ENCODE measurements around the gene TPRG1. TPM values are rescaled to one million over a fixed set of nuclear protein-coding genes. Genes with fewer than 3 reads are reported as not detected.

Gene TPRG1
- total RNA-seq, 4 donors from 2014 or later, result 31.3 to 72.0 (median 47.0) TPM

DNA sequence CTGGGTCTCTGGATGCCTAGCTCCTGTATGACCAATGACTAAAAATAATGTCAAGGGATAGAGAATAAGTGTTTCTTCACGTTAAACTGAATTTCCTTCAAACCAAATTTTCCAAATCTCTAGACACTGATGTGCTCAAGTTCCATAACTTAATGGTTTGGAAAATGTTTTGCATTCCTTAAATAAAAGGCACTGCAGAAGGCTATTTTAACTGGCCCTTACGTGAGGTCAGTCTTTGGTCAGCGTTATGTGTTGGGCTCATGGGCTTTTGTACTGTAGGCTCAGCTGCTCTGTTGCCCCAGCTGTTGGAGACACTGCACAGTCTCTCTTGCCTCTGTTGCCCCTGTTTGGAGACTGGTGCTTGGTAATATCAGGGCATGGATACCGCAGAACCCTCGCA is 188.5 kb downstream of the TPRG1 start:
- TF ChIP-seq, protein P1, sequence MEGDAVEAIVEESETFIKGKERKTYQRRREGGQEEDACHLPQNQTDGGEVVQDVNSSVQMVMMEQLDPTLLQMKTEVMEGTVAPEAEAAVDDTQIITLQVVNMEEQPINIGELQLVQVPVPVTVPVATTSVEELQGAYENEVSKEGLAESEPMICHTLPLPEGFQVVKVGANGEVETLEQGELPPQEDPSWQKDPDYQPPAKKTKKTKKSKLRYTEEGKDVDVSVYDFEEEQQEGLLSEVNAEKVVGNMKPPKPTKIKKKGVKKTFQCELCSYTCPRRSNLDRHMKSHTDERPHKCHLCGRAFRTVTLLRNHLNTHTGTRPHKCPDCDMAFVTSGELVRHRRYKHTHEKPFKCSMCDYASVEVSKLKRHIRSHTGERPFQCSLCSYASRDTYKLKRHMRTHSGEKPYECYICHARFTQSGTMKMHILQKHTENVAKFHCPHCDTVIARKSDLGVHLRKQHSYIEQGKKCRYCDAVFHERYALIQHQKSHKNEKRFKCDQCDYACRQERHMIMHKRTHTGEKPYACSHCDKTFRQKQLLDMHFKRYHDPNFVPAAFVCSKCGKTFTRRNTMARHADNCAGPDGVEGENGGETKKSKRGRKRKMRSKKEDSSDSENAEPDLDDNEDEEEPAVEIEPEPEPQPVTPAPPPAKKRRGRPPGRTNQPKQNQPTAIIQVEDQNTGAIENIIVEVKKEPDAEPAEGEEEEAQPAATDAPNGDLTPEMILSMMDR (IDR thresholded peaks at IDR 0.05; ENCODE audit: low read depth), result no peak

DNA sequence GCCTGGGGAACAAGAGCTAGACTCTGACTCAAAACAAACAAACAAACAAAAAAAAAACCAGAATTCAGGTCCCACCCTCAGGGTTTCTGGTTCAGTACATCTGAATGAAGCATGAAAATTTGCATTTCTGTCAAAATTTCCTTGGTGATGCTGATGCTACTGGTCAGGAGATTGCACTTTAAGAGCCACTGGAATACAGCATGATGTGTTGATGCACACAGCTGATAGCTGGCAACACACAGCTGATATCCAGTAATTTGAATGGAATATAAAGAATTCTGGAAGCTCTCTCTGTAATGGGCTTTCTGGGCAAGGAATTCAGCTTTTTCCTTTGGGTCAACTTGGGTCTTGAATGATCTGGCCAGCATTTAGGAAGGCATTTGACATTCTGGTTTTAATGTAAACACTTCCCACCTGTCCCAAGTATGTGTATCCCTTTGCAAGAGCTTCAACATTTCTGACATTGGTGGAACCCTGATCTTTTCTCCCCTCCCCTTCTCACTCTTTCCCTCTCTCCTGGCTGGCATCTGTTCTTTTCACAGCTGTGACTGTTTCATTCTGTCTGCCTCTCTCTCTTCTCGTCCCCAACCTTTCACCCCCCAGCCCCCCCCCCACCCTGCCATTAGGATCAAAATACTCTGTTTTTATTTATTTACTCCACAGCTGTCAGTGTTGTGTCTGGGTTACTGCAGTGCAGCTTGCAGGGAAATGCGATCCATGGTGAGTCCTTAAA is 189.5 kb downstream of the TPRG1 start:
- TF ChIP-seq, protein P1 (IDR thresholded peaks at IDR 0.05; ENCODE audit: low read depth), result no peak

DNA sequence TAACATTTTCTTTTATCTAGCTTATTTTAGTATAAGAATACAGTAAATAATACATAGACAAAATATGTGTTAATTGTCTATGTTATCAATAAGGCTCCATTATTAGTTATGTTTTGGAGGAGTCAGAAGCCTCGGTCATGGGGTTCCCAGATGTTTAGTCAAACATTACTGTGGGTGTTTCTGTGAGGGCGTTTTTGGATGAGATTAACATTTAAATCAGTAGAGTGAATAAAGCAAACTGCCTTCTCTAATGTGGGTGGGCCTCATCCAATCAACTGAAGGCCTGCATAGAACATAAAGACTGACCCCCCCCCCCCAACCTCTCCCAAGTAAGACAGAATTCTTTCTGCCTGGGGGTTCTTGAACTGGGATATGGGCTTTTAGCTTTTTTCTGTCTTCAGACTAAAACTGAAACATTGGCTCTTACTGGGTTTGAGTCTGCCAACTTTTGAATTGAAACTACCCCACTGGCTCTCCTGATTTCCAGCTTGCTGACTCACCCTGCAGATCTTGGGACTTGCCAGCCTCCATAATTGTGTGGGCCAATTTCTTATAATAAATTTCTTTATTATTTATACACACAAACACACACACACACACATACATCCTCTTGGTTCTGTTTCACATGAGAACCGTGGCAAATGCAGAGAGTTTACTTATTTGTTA is 192.0 kb downstream of the TPRG1 start:
- TF ChIP-seq, protein P1 (IDR thresholded peaks at IDR 0.05; ENCODE audit: low read depth), result no peak

DNA sequence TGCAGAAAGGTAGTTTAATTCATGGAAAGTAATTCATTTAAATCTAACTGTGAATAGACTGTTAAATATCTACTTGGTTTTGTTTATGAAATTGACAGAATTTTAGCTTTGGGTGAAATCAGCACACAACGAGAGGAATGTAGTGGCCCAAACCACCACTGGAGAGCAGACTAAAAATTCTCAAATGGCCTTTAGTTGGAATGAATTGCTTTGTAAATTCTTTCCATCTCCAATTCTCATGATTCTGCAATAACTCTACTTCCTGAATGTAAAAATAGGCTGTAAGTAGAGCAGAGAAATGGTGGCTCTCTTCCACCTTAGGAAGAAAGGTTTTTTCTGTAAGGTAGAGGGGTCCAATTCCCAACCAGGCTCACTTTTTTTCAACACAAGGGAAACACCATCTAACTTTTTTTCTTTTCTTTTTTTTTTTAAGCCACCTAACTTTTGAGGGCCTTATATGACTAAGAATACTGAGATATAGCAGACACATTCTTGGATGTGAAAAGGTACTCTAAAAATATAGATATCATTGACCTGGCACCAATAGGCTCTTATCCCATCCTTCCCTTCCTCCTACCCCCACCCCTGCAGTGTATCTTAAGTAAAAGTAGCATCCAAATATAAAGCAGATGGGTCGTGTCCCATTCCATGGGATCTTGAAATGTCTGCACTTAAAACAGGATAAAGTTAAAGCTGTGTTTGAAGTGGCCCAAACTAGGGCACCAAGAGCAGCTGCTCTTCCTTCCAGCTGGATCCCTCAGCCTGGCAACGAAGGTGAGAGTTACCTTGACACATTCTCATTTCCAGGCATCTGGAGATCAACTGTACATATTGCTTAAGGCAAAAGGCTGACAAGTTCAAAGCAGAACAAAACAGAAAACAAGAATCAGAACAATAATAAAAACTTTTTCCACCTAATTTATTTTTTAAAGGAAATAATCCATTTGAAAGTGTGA is 194.1 kb downstream of the TPRG1 start:
- TF ChIP-seq, protein P1 (IDR thresholded peaks at IDR 0.05; ENCODE audit: low read depth), result no peak

DNA sequence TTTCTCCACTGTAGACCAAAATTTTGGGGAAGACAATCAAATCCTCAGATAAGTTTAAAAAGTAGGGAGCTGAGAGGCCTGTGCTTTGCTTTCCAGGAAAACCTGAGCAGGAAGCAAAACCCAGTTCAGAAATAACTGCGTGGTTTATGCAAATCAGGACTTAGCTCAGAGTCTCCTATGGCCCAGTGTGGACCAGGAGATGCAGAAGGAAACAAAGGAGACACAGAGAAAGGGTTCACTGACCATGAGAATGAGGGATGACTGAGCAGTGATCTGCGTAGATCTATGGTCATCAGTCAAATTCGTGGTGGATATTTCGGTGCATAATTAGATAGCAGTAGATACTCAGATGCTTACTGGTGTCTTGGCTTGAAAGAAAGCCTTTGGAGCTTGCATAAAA is 196.6 kb downstream of the TPRG1 start:
- TF ChIP-seq, protein P1 (IDR thresholded peaks at IDR 0.05; ENCODE audit: low read depth), result no peak

DNA sequence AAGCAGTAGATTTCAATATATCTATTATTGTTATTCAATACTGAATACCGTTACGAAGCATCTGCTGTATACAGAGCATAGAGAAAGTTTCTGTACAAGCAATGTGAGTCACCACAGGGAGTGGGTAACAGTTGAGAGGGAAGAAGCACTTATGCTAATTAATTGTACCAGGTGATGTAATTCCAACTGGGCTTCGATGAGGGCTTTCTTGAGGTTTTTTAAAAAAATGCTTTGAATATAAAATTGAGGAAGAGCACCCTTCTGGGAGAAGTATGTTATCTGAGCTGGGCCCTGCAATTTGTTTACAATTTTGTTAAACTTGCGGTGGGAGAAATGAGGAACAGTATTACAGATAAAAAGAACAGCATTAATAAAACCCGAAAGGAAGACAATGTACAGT is 197.9 kb downstream of the TPRG1 start:
- TF ChIP-seq, protein P1 (IDR thresholded peaks at IDR 0.05; ENCODE audit: low read depth), result no peak

DNA sequence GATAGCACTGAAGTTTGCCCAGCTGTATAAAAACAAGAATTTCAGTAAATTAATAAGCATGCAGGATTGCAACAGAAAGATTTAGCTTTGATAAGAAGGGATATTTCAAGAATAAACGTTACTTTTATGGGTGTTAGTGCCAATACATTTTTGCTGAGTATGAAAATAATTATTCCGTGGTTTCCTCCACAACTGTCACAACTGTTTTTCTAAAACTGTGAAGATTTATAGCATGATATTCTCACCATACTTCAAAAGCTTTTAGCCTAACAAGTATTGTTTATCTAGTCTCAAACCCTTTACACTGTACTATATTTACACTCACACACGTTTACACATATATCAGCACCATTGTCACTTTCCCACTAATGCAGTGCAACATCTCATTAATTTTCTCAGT is 200.5 kb downstream of the TPRG1 start:
- TF ChIP-seq, protein P1 (IDR thresholded peaks at IDR 0.05; ENCODE audit: low read depth), result no peak

Measured in subcutaneous adipose tissue (tissue), 4 donors.